Activated T-cell treated with anti-CD3 and anti-CD28 coated beads for 24 hours (primary cell): Measurements from ENCODE around the gene TTC33.

Experiments
- DNase-seq: peaks from one replicate; pipeline ENCODE4 v3.0.0-alpha.2; 2020; ENCODE audit warnings: low read depth

TTC33 gene

GRCh38 chr5:40483316-40483715 lies 272.4 kb downstream of the TTC33 start:
- no peak for DNase-seq

- DNase-seq, result no peak
Observed at GRCh38 chr5:40481241-40481640, 274.5 kb downstream of the TTC33 start.

GRCh38 chr5:40480392-40480791 lies 275.4 kb downstream of the TTC33 start:
- peak; percentile 33 for DNase-seq

- DNase-seq, result peak; percentile 18
Observed at GRCh38 chr5:40479939-40480338, 275.8 kb downstream of the TTC33 start.

GRCh38 chr5:40478766-40479165 lies 277.0 kb downstream of the TTC33 start:
- no peak for DNase-seq

- DNase-seq, result no peak
Observed at GRCh38 chr5:40477856-40478546, 277.8 kb downstream of the TTC33 start.

GRCh38 chr5:40475561-40475960 lies 280.2 kb downstream of the TTC33 start:
- no peak for DNase-seq

- no peak for DNase-seq
Observed at GRCh38 chr5:40474250-40474649, 281.5 kb downstream of the TTC33 start.

- no peak for DNase-seq
Observed at GRCh38 chr5:40465416-40465815, 290.3 kb downstream of the TTC33 start.

GRCh38 chr5:40464511-40464910 lies 291.2 kb downstream of the TTC33 start:
- DNase-seq, result no peak
